Raji (cell line): ENCODE data around the gene CD163L1.

ENCODE experiments used
- POLR2A ChIP-seq: IDR thresholded peaks from 2 replicates; pipeline ENCODE4 v1.6.1; 2011; ENCODE audit warnings: low read depth, low read length, control low read depth; ENCODE audit not compliant: insufficient read depth

CD163L1 gene

DNA sequence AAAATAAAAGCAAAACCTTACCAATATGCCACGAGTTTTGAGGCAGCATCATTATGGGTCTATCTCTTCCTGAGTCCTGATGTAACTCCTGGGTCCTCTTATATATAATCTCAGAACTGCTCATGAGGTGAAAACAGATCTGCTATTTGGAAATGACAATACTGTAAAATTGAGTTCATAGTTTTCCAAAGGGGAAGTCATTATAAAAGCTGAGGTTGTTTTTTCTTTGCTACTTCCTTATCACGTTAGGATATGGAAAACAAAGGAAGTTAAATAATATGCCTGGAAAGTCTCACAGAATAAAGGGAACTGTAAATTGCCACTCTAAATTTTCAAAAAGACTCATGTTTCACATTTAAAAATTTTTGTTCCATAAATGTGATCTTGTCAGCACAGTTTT lies at the start of gene CD163L1:
TSS of gene CD163L1 (minus strand) at position 78 of the 400 bp plus-strand sequence. CDS start at position 52, 26 bp downstream.
- TF ChIP-seq POLR2A = no peak

DNA sequence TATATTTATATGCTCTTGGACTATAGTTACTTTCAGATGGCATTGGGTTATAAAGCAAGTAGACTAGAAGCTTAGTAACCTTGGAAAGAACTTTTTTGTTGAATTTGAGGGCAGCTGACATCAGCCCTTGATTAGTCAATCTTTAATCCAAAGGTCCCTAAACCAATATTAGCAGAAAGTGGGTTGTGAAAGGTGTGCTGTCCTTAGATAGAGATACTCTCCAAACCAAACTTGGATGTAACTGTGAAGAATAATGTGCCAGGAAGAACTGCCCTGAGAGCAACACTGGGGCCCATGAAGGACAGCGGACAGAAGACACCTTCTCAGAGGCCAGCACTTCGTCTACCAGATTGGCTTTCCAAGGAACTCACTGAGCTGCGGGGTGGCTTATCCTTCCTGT lies 49.1 kb upstream of the CD163L1 start:
- no peak for TF ChIP-seq POLR2A

DNA sequence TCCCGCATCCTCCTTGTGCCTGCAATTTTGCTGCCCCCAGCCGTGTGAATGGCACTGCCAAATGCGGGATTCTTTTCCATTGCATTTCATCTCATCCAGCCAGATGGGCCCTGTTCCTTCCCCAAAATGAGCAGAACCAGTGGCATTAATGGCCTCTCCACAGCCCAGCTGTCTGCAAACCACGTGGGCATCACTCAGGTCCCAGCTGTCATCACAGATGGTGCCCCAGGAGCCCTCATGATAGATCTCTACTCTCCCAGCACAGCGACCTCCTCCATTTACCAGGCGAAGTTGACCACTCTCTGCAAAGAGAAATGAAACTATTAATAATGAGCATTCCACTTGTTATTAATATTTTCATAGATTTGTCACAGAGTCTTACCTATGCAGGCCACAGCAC lies 42.6 kb upstream of the CD163L1 start:
- TF ChIP-seq POLR2A = no peak

DNA sequence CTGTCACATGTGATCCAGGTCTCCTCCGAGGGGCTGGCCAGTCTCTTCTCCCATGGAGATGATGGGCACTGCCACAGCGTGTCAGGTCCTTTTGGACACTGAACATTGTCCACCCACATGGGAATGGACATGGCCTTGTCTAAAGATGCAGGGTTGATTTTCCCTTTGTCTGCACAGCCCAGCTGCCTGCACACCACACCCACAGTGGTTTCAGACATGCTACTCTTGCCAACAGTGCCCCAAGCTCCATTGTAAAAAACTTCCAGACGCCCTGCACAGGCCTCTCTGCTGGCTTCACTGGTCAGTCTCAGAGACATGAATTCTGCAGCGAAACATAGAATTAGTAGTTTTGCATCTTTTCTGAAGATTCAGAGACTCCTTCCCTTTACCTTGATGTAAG lies 41.1 kb upstream of the CD163L1 start:
- TF ChIP-seq POLR2A = no peak

DNA sequence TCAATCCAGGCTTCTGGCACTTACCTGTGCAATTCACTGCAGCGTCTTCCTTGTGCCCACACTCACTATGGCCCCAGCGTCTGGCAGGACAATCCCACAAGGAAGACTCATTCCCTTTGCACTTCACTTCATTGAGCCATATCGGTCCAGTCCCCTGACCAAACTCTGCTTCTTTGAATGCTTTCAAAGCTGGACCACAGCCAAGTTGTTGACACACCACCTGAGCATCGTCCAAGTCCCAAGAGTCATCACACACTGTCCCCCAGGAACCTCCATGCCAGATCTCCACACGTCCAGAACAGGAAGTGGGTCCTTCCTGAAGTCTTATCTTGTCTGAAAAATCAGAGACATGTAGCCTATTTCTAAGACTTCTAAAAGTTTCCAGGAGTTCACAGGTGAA lies 39.4 kb upstream of the CD163L1 start:
- no peak for TF ChIP-seq POLR2A

DNA sequence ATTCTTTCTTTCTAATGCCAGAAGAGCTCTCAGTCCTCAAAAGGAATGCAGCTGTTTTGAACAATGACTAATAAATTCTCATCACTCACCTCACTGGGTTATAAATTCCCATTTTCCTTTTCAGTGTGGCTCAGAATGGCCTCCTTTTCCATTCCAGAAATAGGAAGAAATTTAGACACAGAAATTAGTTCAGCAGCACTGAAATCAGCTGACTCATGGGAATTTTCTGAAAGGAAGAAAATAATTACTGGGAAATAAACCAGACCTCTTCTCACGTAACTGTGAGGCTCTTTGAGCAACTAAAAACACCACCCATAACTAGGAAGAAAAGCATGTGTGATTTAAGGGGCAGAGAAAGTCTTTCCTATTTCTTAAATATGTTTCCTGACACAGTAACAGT lies 35.8 kb upstream of the CD163L1 start:
- TF ChIP-seq POLR2A = no peak

DNA sequence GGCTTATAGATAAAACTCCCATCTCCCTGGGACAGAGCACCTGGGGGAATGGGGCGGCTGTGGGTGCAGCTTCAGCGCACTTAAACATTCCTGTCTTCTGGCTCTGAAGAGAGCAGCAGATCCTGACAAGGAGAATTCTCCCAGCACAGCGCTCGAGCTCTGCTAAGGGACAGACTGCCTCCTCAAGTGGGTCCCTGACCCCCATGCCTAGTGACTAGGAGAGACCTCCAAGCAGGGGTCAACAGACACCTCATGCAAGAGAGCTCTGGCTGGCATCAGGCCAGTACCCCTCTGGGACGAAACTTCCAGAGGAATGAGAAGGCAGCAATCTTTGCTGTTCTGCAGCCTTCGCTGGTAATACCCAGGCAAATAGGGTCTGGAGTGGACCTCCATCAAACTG lies 28.1 kb upstream of the CD163L1 start:
- no peak for TF ChIP-seq POLR2A

DNA sequence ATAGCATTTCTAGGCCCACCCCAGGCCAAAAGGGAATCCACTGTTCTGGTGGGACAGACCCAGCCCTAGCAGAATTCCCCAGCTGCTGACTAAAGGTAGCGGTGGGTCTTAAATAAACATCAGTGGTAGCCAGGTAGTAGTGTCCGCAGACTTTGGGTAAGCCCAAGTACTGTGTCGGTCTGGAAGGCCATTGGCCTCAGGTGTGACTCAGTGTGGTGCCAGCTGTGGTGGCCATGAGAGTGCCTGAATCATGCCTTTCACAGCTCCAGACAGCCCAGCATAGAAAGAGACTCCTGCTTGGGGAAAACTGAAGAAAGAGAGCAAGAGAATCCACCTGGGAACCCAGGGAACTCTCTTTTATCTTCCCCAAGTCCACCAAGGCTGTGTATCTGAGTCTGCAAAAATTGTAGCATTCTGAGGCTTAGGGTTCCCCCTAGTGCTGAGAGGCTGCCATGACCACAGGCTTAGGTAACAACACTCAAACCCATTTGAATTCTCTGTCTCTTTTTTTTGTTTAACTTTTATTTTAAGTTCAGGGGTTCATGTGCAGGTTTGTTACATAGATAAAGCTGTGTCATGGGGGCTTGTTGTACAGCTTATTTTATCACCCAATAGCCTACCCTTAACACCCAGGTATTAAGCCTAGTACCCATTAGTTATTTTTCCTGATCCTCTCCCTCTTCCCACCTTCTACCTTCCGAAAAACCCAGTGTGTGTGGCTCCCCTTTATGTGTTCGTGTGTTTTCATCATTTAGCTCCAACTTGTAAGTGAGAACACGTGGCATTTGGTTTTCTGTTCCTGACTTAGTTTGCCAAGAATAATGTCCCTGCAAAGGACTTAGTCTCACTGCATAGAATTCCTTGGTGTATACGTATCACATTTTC lies 16.7 kb upstream of the CD163L1 start:
- no peak for TF ChIP-seq POLR2A

DNA sequence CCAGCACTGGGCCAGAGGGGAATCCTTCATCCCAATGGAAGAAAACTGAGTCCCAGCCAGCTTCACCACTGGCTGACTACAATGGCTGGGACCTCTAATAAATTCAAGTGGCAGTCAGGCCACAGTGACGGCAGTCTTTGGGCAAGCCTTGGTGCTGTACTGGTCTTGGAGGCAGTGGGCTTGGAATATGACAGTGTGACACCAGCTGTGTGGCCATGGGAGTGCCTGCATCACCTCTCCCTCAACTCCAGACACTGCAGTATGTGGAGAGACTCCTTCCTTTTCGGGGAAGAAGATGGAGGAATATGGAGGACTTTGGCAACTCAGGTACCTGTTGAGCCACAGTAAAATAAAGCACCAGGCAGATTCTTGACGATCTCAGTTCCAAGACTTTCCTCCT lies 16.0 kb upstream of the CD163L1 start:
- no peak for TF ChIP-seq POLR2A

DNA sequence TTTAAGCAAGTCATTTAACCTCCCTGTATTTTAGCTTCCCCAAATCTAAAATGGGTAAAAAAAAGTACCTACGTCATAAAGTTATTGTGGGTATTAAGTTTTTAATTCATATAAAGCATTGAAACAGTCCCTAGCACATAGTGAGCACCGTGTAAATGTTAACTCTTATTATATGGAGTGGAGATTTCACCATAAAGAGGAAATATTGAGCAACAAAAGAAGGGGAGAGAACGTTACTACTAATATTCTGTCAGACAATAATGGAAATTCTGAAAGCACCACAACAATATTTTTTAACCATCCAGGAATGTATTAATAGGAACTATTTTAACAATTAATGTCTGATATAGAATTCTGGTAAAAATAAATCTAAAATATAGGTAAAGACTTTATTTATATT lies 7.8 kb upstream of the CD163L1 start:
- TF ChIP-seq POLR2A = no peak

DNA sequence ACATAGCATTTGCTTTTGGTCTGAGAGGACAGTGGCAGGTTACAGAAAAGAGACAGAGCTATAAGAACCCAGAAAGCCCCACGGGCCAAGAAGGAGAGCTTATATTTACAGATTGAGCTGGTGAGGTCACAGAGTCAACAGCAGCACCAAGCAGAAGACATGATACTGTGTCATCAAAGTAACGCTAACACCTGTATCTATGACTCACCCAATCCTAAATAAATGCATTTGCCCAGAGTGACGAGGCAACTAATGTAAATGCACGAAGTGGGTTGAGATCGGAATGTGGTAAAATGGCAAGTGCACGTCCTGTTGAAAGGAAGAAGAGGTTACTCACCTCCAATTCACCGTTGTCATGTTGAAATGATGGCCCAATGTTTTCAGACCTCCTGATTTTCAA lies 6.7 kb upstream of the CD163L1 start:
- no peak for TF ChIP-seq POLR2A

DNA sequence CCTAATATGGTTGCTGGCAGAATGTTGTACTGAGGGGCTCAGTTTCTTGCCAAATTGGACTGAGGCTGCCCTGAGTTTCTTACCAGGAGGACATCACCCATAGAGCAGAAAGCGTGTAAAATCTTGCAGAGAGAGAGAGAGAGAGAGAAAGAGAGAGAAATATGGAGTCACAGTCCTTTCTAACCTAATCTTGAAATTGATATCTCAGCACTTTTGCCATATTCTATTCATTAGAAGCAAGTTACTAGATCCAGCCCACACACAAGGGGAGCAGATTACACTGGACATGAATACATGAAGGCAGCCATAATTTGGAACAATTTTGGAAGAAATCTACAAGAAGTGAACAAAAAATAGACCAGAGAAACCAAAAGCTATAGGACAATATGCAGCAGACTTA lies 4.1 kb upstream of the CD163L1 start:
- TF ChIP-seq POLR2A = no peak

DNA sequence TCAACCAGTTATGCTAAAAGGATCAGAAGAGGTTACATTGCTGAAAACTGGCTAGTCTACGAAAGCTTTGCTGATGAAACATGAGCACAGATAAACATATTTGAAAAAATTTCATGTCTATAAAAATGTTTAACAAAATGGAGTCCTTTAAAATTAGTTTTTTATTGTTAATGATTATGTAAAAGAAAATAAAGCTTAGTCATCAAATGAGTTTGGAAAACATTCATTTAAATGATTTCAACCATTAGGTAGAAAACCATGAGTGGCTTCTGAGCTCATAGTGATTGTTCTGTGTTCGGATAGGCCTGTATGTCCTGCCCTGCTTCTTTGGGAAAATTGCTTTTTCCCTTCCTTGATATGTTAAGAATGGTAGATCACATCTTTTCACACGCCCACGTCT lies 584 bp upstream of the CD163L1 start:
- TF ChIP-seq POLR2A = no peak

DNA sequence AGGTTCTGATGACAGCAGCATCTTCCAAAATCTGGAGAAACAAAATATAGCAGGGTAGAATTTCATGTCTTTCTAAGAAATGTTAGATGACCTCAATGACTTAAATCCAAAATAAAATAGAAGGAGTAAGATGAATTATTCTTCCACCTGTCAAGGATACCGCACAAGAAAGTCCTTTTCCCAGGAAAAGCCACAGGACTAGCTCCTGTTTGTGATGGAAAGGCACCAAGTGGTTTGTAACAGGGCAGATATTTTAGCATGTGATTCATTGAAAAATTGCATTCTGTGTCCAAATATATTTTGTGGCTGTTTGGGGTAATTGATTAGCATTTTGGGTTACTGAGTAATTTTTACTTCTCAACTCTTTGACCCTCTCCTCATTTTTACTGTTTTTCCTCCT lies 2.7 kb downstream of the CD163L1 start:
- TF ChIP-seq POLR2A = no peak

DNA sequence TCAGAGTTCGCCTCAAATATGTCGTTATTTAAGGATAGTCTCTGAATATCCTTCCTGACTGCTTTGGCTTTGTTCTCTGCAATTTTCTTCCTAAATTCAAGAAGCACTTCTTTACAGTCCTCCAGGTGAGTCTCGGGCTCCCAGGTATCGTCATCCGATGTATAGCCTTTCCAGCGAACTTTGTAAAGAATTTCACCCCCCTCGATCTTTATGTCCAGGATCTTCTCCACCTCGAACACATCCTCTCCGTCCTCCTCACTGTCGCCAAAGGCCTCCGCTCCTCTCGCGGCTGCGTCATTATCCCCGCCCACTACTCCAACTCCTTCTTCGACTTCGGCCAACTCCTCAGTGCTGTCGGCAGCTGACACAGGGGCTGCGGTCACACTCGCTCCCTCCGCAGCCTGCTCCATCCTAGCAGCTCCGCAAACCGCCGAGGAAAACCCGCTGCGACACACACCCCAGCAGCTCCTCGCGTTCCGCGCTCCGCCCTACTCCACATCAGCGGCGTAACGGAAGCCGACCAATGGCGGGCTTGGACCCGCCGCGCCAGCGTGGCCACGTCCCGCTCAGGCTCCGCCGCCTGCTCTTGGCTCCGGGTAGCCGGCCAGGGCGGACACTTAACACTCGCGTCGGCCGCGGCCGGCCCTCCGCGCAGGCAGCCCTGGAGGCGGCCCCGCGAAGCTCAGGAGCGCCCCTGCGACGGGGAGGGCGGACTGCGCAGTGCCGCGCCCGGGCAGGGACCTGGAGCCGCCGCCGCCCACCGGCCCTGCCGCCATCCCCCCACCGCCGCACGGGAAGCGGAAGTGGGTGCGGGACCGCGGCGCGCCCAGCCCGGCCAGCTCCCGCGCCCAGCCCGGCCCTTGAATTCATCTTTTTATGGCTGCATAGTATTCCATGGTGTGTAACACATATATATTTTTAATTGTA lies 4.1 kb downstream of the CD163L1 start:
- no peak for TF ChIP-seq POLR2A

DNA sequence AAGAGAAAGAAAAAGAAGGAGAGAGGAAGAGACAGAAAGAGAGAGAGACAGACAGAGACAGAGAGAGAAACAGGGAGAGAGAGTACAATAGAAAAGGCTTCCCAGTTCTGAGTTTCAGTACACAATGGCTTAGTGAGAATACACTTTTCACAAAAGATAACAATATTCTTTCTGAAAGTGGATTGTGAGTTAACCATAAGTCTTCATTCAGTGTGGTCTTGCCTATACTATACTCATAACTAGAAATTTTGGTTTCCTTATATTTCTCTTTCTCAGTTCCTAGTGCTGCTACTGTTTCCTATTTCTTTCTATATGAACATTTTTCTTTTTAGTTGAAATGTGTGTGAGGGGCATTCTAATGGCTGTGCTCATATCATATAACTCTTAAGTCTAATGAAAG lies 9.3 kb downstream of the CD163L1 start:
- no peak for TF ChIP-seq POLR2A
